HG03103 (cell line): ENCODE data around the gene MSX1.

ENCODE experiments used
- ATAC-seq: cut with Tn5 transposase; IDR thresholded peaks from one replicate; pipeline ENCODE4 v1.9.1; 2021; ENCODE audit warnings: low read depth; ENCODE audit not compliant: unreplicated experiment

Gene MSX1

DNA sequence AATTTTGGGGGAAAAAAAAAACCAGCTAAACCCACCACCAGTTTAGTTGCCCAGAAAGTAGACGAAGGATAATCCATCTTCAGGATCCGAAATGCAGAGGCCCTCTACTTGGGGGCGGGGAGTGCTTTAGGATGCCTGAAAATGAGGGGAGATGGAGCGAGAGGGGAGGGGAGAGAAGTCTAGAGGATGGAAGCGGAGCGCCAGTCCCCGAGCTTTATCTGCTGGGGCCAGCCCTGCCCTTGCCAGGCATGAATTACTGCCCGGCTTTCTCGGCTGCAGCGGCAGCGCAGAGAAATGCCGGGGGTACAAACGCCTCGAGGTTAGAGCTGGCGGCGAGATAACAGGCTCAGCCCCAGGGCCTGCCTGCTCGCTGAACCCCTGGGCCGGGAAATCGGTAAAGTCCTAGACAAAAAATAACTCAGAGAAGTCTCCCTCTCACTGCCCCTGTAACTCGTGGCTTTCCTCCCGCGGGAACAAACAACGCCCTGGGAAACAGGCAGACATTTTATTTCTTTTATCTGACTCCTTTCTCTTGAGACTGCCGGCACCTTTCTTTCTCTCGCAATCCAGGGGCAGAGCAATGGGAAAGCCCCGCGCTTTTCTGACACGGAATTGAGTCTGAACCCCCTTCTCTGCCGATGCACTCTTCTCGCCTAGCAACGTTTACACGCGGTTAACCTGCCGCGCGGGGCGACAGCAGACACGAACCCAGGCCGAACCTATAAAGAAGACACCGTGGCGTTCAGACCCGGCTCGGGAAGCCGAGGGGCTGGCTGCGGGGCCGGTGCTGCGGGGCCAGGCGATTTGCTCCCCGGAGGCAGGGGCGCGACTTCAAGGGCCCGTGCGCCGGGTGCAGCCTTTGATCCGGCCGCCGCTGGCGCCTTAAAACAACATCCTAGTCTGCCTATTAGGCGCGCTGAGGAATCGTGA lies 3.1 kb upstream of the MSX1 start:
- ATAC-seq = no peak

DNA sequence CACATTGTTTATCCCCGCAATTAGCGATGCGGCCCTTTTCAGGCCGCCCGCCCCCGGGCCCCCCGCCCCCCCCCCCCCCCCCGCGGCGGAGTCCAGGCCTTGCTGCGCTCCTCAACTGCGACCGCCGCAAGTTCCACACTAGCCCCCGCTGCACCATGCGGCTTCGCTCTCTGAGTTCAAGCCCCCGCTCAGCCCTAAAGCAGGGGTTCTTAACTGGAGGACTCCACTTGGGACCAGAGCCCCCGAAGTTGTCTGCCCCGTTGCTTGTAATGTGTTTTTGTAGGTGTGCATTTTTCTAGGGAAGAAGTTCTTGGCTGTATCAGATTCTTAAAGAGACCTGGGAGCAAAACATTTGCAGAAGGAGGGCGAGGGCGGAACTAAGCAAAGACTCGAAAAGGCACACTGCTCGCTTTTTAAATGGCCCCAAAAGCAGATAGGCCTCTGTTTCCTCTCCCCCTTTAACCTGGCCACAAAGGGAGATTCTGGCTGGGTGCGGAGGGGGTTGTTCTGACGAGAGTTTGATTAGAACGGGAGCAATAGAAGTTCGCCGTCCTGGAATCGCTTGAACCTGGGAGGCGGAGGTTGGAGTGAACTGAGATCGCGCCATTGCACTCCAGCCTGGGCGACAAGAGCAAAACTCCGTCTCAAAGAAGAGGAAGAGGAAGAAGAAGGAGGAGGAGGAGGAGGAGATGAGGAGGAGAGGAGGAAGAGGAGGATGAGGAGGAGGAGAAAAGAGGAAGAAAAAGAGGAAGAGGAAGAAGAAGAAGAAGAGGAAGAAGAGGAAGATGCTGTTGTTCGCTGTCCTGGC lies 2.3 kb upstream of the MSX1 start:
- ATAC-seq = no peak

DNA sequence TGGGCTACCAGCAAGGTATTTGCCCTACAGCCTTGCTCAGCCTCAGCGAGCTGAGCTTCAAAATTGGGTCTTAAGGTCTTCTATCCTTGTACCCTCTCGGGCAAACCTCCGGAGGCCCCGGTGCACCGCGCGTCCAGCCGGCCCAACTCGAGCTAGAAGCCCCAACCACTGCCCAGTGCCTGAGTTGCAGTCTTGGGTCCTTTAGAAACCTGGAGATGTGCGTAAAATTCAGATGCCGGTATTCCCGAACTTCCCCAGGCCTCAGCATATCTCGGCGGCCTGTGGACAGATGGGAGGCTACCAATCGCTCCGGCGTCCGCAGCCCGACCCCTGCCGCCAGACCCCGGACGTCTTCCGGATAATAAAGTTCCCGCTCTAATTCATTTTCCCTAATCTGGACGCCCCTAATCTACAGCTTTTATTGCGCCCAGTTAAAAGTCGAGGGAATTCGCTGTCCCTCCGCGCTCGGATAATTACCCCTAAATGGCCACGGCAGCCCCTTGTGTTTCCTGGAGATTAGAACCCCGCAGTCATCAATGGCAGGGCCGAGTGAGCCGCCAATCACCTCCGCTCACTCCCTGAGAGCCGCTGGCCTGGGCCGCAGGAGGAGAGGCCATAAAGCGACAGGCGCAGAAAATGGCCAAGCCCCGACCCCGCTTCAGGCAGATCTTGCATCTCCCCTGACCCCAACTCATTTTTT lies 1.5 kb upstream of the MSX1 start:
- ATAC-seq = no peak

DNA sequence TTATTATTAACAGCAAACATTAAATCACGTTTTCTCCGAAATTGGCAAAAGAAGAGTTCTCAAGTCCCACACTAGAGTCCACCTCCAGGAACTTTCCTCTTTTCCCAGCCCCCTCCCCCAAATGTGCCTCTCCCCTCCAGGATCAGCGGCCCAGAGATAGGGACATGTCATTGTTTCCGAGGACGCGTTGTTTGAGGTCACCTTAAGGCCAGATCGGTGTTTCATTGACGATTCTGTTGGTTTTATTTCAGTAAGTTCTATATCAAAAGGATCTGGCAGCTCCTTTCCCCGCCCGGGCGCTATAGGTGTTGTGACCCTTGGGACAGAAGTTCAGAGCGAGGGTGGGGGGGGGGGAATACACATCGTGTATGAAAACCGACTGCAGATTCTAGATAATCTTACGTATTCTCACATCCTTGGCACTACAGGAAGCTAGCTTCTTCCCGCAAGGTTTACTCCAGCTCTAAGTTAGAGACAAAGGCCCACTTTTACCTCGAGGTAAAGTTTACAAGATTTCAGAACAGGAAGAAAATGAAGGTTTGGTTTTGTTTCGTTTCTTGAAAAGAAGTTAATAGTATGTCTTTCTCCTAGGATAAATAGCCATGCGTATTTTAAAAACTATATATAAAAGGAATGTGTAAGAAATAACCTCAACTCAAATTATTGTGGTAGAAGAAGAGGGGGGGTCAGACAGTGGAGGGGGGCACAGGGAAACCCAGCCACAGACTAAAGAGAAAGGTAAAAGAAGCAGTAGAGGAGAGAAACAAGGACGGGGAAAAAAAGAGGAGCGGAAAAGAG lies 739 bp upstream of the MSX1 start:
- no peak for ATAC-seq

DNA sequence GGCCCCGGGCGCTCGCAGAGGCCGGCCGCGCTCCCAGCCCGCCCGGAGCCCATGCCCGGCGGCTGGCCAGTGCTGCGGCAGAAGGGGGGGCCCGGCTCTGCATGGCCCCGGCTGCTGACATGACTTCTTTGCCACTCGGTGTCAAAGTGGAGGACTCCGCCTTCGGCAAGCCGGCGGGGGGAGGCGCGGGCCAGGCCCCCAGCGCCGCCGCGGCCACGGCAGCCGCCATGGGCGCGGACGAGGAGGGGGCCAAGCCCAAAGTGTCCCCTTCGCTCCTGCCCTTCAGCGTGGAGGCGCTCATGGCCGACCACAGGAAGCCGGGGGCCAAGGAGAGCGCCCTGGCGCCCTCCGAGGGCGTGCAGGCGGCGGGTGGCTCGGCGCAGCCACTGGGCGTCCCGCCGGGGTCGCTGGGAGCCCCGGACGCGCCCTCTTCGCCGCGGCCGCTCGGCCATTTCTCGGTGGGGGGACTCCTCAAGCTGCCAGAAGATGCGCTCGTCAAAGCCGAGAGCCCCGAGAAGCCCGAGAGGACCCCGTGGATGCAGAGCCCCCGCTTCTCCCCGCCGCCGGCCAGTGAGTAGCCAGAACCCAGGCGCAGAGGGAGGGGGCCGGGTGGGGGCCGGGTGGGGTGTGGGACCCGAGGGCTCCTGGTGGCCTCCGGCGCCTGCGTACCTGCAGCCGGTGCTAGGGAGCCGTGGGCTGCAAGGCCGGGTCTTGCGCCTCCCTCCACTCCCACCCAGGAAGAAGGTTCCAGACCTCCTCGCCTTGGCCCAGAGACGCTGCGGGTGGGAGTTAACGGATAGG lies 534 bp downstream of the MSX1 start:
- ATAC-seq = peak; percentile 16

DNA sequence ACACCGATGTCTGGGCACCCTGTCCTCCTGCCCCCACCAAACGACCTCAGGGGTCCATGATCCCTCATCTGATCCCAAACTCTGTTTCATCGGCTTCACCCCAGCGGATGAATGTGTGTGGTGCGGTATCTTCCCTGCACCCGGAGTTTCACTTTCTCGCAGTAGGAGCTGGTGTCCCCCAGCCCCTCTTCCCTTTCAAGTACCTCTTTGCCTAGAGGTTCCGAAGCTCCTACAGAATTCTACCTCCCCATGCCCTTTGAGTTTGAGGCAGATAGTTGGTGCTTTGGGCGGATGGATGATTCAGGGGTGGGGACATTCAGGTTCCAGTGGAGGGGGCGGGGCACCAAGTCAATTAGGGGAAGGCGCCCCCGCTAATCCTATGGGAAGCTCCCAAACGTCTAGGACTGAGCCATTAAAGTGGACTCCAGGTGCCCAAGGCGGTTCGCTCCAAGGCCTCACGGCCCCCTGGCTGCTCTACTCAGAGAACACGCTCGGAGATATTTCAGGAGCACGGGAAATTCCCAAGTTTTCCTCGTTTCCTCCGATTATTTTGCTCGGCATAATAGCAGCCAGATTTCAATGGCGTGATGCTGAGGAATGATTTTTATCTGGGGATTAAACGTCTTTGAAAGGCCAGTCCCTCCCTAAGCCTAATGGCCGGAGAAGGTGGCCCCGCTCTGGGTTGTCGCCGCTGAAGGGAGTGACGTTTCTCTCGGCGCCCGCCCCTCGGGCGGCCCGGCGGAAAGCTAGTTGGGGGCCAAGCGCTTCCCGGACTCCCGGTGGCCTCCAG lies 1.3 kb downstream of the MSX1 start:
- no peak for ATAC-seq

GRCh38 chr4:4861390-4862018 lies 2.0 kb downstream of the MSX1 start:
- ATAC-seq = no peak

DNA sequence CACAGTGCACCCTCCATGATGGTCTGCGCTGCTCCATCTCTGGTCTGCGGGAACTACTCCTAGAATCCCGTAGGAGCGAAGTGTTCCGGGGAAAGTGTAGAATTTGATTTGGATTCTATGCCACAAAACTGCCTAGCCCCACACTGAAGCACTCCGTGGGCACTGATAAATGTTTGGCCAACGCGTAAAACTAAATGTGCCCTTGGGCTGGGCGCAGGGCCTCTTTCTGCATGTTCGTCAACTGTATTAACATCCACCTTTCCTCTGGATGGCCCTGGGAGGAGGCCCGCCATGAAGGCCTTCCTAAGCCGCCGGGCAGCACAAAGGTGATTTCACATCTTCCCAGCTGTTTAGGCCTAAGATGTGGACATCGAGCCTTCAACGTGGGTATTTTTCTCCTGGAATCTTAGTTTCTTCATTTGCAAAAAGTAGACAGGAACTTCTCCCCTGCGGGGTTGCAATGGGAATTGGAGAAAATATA lies 2.6 kb downstream of the MSX1 start:
- ATAC-seq = no peak

GRCh38 chr4:4862665-4863482 lies 3.4 kb downstream of the MSX1 start:
- ATAC-seq = no peak

DNA sequence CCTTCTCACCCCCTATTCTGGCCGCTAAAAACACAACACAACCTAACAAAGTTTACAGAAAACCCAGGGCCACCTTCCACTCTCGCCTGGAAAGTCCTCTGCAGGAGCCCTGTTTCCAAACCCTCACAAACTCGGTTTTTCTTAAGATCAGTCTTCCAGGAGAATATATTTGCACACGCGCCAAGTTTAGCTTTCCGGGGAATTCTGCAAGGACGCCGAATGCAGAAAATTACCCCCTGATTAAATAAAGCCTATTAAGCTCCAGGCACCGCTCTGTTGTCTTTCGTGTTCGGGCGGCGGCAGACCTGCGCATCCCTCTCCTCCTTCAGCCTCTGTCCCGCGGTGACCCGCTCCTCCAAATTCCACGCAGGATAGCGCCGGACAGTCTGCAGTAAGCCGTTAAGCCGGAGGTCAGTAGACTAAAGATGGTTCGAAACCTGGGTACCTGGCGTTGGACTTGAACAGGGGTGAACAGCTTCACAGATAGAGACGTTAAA lies 5.0 kb downstream of the MSX1 start:
- no peak for ATAC-seq

DNA sequence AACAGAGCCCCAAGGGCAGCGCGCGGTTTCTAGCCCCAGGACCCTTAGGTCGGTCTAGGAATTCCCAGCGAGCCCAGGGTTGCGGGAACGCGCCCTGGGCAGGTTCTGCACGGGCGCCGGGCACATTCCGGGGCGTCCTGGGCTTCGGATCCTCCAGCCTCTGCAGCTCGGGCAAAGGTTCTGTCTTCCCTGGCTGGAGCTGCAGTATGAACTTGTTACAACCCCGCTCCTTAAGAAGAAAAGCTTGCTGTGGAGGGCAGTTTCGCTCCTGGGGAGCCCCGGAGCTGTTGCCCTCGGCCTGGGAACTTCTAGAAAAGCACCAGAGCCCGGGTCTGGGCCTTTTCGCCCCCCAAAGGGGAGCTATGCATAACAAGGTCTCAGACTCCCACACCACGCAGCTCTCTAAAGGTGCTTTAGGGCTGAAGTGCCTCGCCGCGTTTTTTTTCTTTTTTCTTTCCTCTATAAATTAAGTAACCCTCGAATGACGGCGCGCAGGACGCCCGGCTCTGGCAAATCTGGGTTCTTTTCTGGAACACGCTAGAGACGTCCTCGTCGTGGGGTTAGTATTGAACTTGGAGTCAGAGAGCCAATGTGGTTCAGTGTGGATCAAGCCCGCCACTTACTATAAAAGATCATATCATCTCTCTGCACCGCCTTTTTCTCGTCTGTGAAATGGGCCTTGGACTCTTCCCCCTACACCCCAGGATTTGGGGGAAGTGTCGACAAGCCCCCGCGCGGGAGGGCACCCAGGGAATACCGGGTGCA lies 5.7 kb downstream of the MSX1 start:
- ATAC-seq = no peak

DNA sequence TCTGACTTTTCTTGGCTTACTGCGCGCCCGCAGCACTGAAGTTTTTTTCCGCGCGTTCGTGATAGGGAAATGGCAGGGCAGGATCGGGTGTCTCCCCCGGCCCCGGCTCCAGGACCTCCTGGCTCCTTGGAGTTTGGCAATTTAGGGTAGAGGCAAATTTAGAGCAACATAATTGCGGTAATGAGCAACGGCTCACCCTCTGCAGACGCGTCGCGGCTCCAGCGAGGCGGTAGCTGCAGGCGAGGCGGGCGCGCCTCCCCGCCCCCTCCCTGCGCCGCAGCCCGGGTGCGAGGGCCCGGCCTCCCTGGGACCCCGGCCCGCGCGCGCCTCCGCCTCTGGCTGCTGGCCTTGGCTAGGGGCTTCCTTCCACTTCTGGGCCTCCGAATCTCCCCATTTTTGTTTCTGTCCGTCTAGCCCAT lies 6.2 kb downstream of the MSX1 start:
- no peak for ATAC-seq

DNA sequence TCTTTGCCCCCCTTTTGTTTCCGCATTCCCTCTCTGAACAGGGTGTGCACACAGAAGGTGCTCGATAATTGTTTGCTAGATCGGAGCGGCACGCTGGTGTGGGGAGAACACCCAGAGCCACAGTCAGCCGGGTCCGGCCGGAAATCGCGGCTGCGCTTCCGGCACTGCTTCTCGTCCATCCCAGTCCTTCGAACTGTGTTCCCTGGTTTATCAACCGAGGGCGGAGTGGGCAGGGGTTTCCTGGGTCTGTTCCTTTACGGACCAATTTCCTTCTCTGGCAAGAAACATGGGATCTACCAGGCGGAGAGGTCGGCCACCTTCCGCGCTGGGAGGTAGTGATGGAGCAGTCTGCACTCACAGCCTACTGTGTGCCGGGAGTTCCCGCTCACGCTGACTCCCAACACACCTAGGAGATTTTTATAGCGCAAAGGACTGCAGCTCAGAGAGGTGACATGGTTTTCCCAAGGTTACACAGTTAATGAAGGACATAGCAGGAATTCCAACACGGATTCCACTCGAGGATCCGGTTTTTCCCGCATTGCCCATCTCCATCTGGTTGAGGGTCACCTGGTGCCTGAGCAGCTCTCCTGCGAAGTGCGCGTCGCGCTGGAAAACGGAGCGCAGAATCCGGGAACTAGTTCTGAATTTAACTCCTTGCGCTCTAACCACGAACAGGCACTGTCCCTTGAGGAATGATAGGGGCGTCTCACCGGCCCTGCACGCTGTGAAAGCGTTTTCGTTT lies 6.8 kb downstream of the MSX1 start:
- ATAC-seq = no peak

DNA sequence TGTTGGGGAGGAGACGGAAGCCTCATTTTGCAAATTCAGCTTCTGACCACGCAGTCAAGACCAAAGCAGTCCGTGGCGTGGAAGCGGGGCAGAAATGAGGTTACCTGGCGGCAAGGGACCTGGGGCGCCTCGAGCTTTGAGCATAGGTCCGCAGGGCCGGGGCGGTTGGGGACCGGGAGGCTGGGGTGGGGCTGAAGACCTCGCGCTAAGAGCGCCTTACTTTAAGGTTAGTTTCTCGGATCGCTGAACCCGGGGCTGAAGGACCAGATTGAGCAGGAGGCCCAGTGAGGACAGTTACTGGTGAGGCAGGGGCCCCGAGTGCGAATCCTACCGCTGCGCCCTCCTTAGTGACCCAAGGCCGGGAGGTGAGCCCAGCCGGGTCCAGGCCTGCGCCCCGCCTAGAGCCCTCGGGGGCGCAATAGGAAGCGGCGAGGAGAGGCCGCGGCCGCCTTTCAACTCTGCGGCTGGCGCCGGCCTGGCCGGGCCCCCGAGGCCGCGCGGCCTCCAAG lies 7.5 kb downstream of the MSX1 start:
- no peak for ATAC-seq

DNA sequence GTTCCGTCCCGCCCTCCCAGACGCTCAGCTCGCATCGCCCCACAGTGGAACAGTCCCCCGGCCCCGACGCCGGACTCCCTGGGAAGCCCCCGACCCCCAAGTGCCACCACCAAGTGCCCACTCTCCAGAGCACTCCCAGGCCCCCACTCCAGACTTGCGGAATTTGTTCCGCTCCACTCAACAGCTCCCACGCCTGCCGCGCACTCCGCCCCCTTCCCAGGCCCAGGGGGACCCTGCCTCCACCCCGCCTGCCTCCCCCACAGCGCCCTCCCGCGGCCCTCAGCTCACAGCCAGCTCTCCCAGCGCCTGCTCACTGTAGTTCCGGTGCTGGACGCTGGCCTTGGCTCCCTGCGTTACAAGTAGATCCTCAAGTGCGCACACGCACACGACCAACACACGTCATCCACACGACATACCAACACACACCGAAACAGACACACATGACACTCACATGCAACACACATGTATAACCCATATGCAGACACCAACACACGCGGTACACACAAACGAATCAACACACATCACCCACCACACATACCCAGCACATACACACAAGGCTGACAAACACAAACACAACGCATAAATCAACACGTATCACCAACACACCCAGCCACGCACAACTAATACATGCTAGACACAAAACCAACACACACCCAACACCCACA lies 8.0 kb downstream of the MSX1 start:
- no peak for ATAC-seq
